ENCODE data around the gene VNN1.

VNN1 gene

DNA sequence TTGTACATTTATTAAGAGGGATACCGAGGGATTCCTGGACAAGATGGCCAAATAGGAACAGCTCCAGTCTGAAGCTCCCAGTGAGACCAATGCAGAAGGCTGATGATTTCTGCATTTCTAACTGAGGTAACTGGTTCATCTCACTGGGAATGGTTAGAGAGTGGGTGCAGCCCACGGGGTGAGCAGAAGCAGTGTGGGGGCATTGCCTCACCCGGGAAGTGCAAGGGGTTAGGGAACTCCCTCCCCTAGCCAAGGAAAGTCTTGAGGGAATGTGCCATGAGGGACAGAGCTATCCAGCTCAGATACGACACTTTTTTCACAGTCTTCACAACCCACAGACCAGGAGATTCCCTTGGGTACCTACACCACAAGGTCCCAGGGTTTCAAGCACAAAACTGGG, 79.1 kb downstream of the VNN1 start:
- Histone ChIP-seq H3K4me1 (ENCODE audit: control insufficient read depth, insufficient read depth, low read length) (no peaks in the 10 kb centered on the region), H3K27ac (ENCODE audit: extremely low read depth, low read depth, low read length) (no peak overlapping the region), H3K36me3 (ENCODE audit: control insufficient read depth in 2 of 2, insufficient read depth in 1 of 2, low read length in 2 of 2) (no peaks in the 10 kb centered on the region), H3K4me3 (ENCODE audit: low read depth, low read length) (no peak overlapping the region), H3K9me3 (ENCODE audit: control insufficient read depth, insufficient read depth, low read depth, low read length) (no peaks in the 10 kb centered on the region)
- ChIA-PET POLR2A (interaction anchor here (1.2 kb wide), 1 partner anchor 73 kb away, joined by 3 read pairs; no protein-coding TSS in a partner anchor), CTCF (interaction anchor here (0.6 to 1.2 kb wide), 2 partner anchors 105 to 165 kb away, joined by 3 read pairs; no protein-coding TSS in a partner anchor)
- peak; percentile 23; the same call in 1 of the 2 replicates for TF ChIP-seq ZFHX2 (tag by site-specific recombination; conservative IDR thresholded peaks at IDR 0.05)
- TF ChIP-seq ZNF830 (tag by site-specific recombination; IDR thresholded peaks at IDR 0.05; ENCODE audit: low read depth) = no peak
- TF ChIP-seq EGR2 (tag by site-specific recombination; IDR thresholded peaks at IDR 0.05; ENCODE audit: low read depth) = peak; percentile 36; the same call in 1 of the 2 replicates

- ChIA-PET CTCF (interaction anchor here (0.6 kb wide), 2 partner anchors 69 to 85 kb away, joined by 3 read pairs; no protein-coding TSS in a partner anchor), POLR2A (no interaction called here)
- Histone ChIP-seq H3K27ac (ENCODE audit: extremely low read depth, low read depth, low read length) (no peak overlapping the region), H3K9me3 (ENCODE audit: control insufficient read depth, insufficient read depth, low read depth, low read length) (no peaks in the 10 kb centered on the region), H3K36me3 (ENCODE audit: control insufficient read depth in 2 of 2, insufficient read depth in 1 of 2, low read length in 2 of 2) (no peaks in the 10 kb centered on the region), H3K4me1 (ENCODE audit: control insufficient read depth, insufficient read depth, low read length) (no peaks in the 10 kb centered on the region), H3K4me3 (ENCODE audit: low read depth, low read length) (no peak overlapping the region)
- TF ChIP-seq ZNF302 (tag by site-specific recombination; IDR thresholded peaks at IDR 0.05; ENCODE audit: low read depth) = no peak
- no peak for TF ChIP-seq ZNF777 (tag by site-specific recombination; IDR thresholded peaks at IDR 0.05; ENCODE audit: borderline replicate concordance)
- no peak for TF ChIP-seq ZNF560 (tag by site-specific recombination; IDR thresholded peaks at IDR 0.05; ENCODE audit: borderline replicate concordance)
- no peak for TF ChIP-seq ZNF768 (tag by site-specific recombination; IDR thresholded peaks at IDR 0.05)
- no peak for TF ChIP-seq ZNF791 (tag by site-specific recombination; IDR thresholded peaks at IDR 0.05)
- TF ChIP-seq ZNF23 (tag by site-specific recombination; IDR thresholded peaks at IDR 0.05; ENCODE audit: borderline replicate concordance) = no peak
- no peak for TF ChIP-seq ZNF366 (tag by site-specific recombination; conservative IDR thresholded peaks at IDR 0.05)
- no peak for TF ChIP-seq ZNF549 (tag by site-specific recombination; IDR thresholded peaks at IDR 0.05)
- no peak for TF ChIP-seq ZFP3 (tag by site-specific recombination; IDR thresholded peaks at IDR 0.05; ENCODE audit: low read depth)
Observed at GRCh38 chr6:132633362-132633761, 80.5 kb downstream of the VNN1 start.

Data from HEK293 (cell line).